Measurements from ENCODE around the gene AMPD3. TPM values are rescaled to one million over a fixed set of nuclear protein-coding genes. Genes with fewer than 3 reads are reported as not detected.

The AMPD3 gene
- polyA plus RNA-seq, 1 donor: 5.0 TPM

DNA sequence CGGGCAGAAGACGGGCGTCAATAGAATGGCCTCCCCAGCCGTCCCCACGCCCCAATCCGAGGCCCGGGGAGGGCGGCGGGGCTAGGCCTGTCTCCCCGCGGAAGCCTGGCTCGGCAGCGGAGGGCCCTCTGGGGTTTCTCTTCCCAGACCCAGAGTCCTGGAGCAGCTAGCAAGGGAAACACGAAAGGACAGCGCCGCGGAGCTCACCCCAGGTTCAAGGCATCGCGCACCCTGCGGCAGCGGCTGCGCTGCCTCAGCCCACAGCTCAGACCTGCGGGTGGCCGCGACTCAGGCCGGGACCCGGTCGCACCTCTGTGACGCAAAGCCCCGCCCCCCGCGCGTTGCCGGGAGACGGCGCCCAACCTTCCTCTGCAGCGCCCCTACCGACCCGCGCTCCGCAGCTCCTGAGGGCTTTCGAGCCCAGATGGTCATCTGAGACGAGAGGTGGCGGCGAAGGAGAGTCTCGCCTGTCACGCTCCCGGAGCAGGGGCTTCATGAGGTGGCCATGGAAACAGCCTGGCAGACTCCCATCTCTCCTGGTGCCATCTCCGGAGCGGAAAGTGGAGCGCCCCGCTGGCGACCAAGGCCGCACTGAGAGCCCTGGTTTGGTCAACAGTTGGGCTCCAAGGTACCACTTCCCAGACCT is 86.0 kb downstream of the AMPD3 start, which contains the start of gene RNF141:
Gene RNF141, minus strand, starts transcription at position 273 of the 646 bp plus-strand sequence. CDS start 7,029 bp downstream, outside the sequence.
- DNase-seq: peak; percentile 96

DNA sequence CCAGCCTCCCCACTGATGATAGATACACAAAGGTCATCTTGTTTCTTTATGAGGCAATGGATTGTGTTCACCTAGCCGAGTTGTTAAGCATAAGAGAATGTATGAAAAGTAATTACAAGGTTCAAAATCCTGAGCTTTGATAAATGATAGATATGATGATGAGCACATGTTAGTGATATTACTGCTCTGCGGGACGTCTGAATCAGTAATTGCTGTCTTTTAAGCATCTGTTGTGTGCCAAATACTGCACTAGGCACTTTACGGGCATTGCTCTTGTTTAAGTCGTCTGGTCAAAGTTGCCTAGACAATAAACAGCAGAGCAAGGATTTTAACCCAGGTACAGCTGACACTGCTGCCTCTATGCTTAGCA is 86.5 kb downstream of the AMPD3 start:
- DNase-seq: no peak

DNA sequence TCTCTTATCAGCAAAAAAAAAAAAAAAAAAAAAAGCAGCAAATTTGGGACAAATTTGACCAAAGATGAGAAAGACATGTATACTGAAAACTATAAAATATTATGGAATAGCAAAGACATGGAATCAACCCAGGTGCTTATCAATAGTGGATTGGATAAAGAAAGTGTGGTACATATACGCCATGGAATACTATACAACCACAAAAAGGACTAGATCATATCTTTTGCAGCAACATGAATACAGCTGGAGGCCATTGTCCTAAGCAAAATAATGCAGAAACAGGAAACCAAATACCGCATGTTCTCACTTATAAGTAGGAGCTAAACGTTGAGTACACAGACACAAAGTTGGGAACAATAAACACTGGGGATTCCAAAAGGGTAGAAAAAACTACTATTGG is 87.7 kb downstream of the AMPD3 start:
- no peak for DNase-seq

DNA sequence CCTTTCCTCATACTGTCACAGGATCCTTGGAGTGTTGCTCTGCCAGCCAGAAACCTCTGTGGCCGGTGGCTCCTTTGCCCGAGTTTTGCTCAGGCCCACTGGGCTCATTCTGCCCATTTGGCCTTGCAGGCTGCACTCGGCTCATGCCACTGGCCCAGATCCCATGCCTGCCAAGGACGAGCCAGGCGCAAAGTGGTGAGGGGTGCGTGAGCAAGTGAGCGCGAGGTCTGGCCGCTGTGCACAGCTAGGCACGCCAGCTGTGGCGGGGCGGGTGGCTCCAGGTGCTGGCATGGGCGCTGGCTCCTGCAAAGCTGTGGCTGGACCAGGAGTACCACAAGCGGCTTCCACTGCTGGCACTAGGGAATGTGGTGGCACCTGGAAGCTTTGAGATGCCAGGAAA is 88.7 kb downstream of the AMPD3 start:
- DNase-seq: no peak

DNA sequence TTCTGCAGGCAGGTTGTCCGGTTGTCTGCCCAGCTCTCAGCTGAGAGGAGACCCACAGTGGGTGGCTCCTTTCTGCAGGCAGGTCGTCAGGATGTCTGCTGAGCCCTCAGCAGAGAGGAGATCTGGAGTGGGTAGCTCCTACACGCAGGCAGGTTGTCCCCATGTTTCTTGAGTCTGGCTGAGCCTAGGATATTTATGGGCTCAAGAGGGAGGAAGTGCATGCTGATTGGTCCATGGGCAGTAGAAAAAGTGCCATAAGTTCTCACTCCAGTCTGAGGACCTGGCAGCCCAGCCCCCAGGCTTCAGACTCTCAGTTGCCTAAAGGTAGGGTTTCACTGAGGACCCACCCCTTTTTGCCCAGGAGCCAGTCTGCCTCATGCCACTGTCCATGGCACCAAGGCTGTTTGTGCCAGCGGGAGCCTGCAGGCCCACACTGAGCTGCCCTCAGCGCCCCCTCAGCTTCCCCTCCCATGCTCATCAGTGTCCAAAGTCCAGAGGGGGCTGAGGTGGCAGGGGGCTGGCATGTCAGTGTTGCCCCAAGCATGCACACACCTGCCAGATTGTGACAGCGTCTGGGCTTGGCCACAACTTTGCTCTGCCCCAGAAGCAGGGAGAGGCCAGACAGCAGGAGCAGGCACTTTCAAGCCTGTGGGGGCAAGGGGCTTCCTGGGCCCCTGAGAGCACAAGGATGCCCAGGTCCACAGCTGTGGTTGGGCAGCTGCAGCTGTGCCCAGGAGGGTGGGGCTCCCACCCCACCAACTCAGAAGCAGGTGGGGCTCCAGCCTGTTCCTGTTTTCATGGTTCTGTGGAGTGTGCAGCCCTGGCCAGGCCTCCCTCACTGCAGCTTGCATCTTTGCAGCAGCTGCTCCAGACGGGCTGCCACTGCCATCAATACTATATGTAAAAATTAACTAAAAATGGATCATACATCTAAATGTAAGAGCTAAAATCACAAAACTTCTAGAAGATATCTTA is 89.7 kb downstream of the AMPD3 start:
- no peak for DNase-seq

DNA sequence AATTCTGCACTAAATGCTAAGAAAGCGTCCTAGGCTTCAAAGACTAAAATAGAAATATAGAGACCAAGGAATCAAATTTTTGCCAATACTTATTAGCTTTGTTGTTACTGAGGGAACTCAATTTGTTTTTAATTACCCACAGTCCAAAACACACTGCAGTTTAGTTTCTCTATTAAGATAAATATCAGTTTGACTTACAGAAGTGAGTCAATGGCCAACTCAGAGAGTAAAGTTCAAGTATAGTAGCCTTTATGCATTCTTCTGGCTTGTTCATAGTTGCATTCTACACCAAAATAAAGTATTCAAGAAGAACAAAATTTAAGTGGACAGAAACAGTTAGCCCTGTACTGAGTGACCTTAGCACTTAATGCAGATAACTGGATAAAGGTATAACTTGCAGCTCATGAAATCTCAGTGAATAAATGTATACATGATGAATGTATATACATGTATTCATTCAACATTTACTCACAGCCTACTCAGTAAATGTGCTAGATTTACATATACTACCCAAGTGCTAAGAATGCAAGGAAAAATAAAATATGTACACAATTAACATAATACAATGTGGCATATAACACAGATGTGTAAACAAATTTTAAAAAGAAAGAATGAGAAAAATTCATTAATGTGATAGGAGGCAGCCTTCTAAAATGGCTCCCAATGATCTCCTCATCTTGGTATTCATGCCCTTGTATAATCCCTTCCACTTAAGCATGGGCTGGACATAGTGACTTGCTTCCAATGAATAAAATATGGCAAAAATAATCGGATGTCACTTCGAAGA is 95.6 kb downstream of the AMPD3 start:
- no peak for DNase-seq

DNA sequence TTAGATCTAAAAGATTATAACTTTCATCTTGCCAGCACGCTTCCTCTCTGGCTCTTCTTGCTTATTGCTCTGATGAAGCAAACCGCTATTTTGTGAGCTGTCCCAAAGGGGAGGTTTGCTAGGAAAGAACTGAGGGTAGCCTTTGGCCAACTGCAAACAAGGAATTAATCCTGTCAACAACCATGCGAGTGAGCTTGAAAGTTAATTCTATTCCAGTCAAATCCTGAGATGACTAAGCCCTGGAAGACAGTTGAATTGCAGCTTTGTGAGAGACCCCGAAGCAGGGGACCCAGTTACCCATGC is 96.2 kb downstream of the AMPD3 start:
- DNase-seq: no peak

DNA sequence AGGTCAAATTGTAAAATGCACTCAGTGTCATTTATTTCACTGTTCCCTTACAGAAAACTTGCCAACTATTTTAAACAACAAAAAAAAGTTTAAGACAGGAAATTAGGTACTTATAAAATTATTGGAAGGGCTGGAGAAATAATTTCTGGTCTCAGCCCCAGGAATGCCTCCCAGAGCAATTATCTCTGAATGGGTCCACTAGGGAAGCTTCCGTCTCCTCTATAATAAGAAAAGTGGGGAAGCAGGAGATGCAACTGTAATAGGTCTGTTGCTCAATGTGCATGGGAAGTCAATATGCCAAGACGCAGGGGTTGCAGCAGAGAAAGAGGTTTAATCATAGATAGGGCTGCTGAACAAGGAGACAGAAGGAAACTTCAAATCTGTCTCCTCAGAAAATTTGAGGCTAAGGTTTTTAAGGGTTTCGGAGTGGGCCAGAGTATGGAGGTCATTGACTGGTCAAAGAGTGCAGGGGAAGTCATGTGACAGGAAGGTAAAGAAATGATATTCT is 96.8 kb downstream of the AMPD3 start:
- DNase-seq: no peak

DNA sequence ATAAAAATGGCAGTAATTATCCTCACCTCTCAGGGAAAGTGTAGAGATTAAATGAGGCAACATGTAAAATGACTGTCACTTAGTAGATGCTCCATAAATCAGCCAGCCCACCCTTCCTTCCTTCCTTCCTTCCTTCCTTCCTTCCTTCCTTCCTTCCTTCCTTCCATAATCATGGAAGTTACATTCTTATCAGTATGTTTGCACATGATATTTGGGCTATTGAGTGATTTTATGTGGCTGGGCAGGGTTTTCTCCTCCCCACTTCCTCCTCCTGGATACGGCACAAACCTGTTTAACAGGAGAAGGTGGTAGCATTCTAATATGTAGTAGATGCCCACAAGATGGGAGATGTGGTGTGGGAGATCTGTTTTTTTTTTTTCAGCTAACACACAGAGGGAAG is 101.5 kb downstream of the AMPD3 start:
- DNase-seq: no peak

Other genes starting within 250 kb of the AMPD3 start
- 24.9 TPM for gene SBF2, start 161.0 kb upstream of the AMPD3 start, polyA plus RNA-seq (ENCODE audit: insufficient read length)
- gene ADM, start 150.2 kb upstream of the AMPD3 start, polyA plus RNA-seq (ENCODE audit: insufficient read length): 11.8 TPM
- gene RNF141, start 85.9 kb downstream of the AMPD3 start, polyA plus RNA-seq (ENCODE audit: insufficient read length): 23.9 TPM
- 55.4 TPM for gene LYVE1, start 113.4 kb downstream of the AMPD3 start, polyA plus RNA-seq (ENCODE audit: insufficient read length)
- 6.4 TPM for gene IRAG1, start 238.5 kb downstream of the AMPD3 start, polyA plus RNA-seq (ENCODE audit: insufficient read length)

Data from hindlimb muscle (tissue), 1 donor.